Measurements from ENCODE around the gene HSPA6.
"Not testable (repeated sequence)": the region's sequence is repeated elsewhere in the genome, so short reads cannot be mapped to it uniquely, and the experiment has no call there.

The HSPA6 gene

GRCh38 chr1:161523817-161524741 lies at the start of gene HSPA6:
Gene HSPA6, plus strand, starts transcription at chr1:161524540. Its CDS starts 119 bp downstream, at chr1:161524659.
- peak; percentile 77 for DNase-seq (ENCODE audit: low read depth)
- peak within 1 kb of the TSS; percentile 62 for H3K4me3 ChIP-seq (ENCODE audit: control insufficient read depth, low read depth, low read length)

DNA sequence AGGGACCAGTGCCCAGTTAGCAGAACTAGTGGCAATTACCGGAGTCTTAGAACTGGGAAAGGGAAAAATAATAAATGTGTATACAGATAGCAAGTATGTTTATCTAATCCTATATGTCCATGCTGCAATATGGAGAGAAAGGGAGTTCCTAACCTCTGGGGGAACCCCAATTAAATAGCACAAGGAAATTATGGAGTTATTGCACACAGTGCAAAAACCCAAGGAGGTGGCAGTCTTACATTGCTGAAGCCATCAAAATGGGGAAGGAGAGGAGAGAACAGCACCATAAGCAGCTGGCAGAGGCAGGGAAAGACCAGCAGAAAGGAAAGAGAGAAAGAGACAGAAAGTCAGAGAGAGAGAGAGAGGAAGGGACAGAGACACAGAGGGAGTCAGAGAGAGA lies 46.6 kb upstream of the HSPA6 start:
- not testable (repeated sequence) for DNase-seq (ENCODE audit: low read depth); H3K4me3 ChIP-seq (ENCODE audit: control insufficient read depth, low read depth, low read length)

- DNase-seq (ENCODE audit: low read depth), result no peak
- TF ChIP-seq CTCF (conservative IDR thresholded peaks at IDR 0.05; ENCODE audit: control insufficient read depth, insufficient read depth, low read depth, low read length), result no peak
- no peak overlapping the region for H3K4me3 ChIP-seq (ENCODE audit: control insufficient read depth, low read depth, low read length)
These were observed 45.4 kb upstream of the HSPA6 start for GRCh38 chr1:161478985-161479384.

GRCh38 chr1:161480381-161481035 lies 43.8 kb upstream of the HSPA6 start:
- no peak for TF ChIP-seq CTCF (conservative IDR thresholded peaks at IDR 0.05; ENCODE audit: control insufficient read depth, insufficient read depth, low read depth, low read length)
- no peak for DNase-seq (ENCODE audit: low read depth)
- no peak overlapping the region for H3K4me3 ChIP-seq (ENCODE audit: control insufficient read depth, low read depth, low read length)

DNA sequence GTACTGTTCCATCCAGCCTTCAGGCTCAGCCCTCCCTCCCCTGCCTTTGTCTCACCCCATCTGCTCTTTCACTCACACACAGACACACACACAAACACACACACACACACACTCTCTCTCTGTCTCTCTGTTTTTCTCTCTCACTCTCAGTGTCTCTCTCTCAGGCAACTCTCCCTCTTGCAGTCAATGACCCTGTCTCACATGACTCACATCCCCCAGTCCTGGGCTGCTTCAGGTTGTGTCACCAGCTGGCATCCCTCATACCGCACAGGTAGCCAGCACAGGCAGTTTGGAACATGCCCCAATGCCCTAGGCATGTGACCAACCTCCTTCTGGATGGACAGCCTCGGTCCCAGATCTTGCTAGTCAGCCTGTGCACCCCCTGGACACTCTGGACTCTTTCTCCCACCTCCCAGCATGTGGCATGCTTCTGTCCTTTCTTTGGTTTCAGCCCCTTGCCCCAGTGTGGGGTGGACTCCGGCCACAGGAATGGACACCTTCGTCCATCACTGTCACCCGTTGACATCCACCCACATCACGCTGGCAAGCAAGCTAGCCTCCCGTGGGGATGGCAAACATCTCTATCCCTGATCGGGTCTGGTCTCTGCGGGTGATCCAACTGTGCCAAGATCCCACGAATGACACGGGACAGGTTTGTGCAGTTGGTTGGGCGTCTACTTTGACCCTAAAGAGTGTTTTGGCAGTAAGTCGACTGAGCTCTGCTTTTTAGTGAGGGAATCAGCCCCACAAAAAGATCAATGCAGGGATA lies 42.5 kb upstream of the HSPA6 start:
- no peak for TF ChIP-seq CTCF (conservative IDR thresholded peaks at IDR 0.05; ENCODE audit: control insufficient read depth, insufficient read depth, low read depth, low read length)
- no peak overlapping the region for H3K4me3 ChIP-seq (ENCODE audit: control insufficient read depth, low read depth, low read length)
- no peak for DNase-seq (ENCODE audit: low read depth)

- DNase-seq (ENCODE audit: low read depth), result peak; percentile 6
- no peak overlapping the region for H3K4me3 ChIP-seq (ENCODE audit: control insufficient read depth, low read depth, low read length)
- TF ChIP-seq CTCF (conservative IDR thresholded peaks at IDR 0.05; ENCODE audit: control insufficient read depth, insufficient read depth, low read depth, low read length), result no peak
These were observed 41.7 kb upstream of the HSPA6 start for GRCh38 chr1:161482610-161483009.

GRCh38 chr1:161483361-161483760 lies 41.0 kb upstream of the HSPA6 start:
- DNase-seq (ENCODE audit: low read depth), result no peak
- no peak for TF ChIP-seq CTCF (conservative IDR thresholded peaks at IDR 0.05; ENCODE audit: control insufficient read depth, insufficient read depth, low read depth, low read length)

More at GRCh38 chr1:161483361-161483760, 41.0 kb upstream of the HSPA6 start:
- no peak overlapping the region for H3K4me3 ChIP-seq (ENCODE audit: control insufficient read depth, low read depth, low read length)

Data from fibroblast of mammary gland (primary cell).